ENCODE results near the gene KLK2.

The KLK2 gene

GRCh38 chr19:50928831-50929230 is 55.6 kb downstream of the KLK2 start:
- no peak for DNase-seq

Measured in activated gamma-delta T cell treated with Interleukin-2 at 50 U/mL for 16 hours (primary cell).